GM13977 (cell line): ENCODE results near the gene HOXA10.

Source experiments
- DNase-seq: peaks from one replicate; pipeline ENCODE4 v3.0.0; 2012; ENCODE audit warnings: low spot score
- CTCF ChIP-seq: IDR thresholded peaks from 2 replicates; pipeline ENCODE4 v1.5.1; 2012; ENCODE audit warnings: mild to moderate bottlenecking, control low read depth; ENCODE audit not compliant: insufficient read depth; ENCODE audit errors: extremely low read depth, missing control alignments
- in situ Hi-C: fragments of 300-500 bp; cut with MboI; formaldehyde crosslinking; loops from one replicate; pipeline ENCODE4 v1.12.0; 2022; ENCODE audit warnings: low sequenced_read_pairs, low pct_unique_long_range_greater_than_20kb, mixed read lengths, inconsistent platforms; ENCODE audit not compliant: unreplicated experiment

Gene HOXA10

DNA sequence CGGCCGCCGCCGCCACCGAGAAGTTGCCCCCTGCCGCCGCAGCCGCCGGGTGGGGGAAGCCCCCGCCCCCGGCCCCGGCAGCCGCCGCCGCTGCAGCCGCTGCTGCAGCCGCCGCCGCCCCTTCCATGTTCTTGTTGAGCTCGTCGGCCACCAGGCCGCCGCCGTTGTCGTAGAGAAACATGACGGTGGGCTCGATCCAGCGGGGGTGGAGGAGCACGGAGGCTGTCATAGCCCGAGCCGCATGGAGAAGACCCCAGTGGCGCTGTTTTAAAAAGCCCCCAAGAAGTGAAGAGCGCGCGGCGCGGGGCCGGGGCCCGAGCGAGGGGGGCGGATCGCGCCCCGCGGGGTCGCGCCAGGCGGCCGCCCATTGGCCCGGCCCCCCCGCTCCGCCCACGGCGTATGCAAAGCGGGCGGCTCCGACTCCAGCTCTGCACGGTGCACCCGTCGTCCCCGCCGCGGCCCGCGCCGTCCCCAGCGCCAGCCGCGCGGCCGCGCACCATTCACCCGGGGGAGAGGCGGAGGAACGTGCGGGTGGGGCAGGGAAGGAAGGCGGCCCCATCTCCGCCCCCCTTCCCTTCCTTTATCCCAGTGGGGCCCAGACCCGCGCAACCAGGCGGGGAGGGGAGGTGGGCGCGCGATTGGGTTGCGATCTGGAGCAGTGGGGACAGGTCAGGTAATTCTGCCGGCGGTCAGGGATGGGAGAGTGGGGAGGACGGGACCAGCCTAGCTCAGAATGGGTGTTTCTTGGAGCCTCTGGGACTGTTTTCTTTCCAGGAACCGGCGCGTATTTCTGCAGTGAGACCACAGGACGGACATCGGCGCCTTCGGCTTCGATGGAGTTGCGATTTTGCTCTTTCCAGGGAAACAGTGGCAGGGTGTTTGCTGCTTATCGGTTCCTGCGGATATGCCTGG lies 26.0 kb upstream of the HOXA10 start, which contains the start of gene HOXA13:
Gene HOXA13 (minus strand): TSS at position 243 of the 912 bp plus-strand sequence. CDS start 14 bp downstream, at position 229.
- no peak for TF ChIP-seq CTCF
- DNase-seq, result peak; percentile 69
- in situ Hi-C loops, result loop anchor here (10.0 kb wide), 1 partner anchor 725 kb away; no protein-coding TSS in a partner anchor

GRCh38 chr7:27198871-27199801 lies 25.0 kb upstream of the HOXA10 start:
- no peak for TF ChIP-seq CTCF
- DNase-seq, result no peak
- in situ Hi-C loops, result no loop called here

- no peak for DNase-seq
- TF ChIP-seq CTCF, result no peak
- in situ Hi-C loops, result no loop called here
These were observed 24.2 kb upstream of the HOXA10 start for GRCh38 chr7:27198138-27198841.

- DNase-seq, result no peak
- no peak for TF ChIP-seq CTCF
- in situ Hi-C loops, result no loop called here
These were observed 23.3 kb upstream of the HOXA10 start for GRCh38 chr7:27197137-27198042.

GRCh38 chr7:27196287-27196767 lies 22.2 kb upstream of the HOXA10 start:
- in situ Hi-C loops, result no loop called here
- DNase-seq, result peak; percentile 85
- peak; percentile 83 for TF ChIP-seq CTCF
